IMR-90 (cell line): ENCODE results near the gene CNDP2. TPM values are rescaled to one million over a fixed set of nuclear protein-coding genes. Genes with fewer than 3 reads are reported as not detected.

Experiments
- ATAC-seq: fragments of 200-7000 bp; cut with Tn5 transposase; 2 replicates; pipeline ENCODE4 v1.9.1; 2020; ENCODE audit warnings: low read depth, mild to moderate bottlenecking, moderate library complexity
- BruUV-seq: library from RNA; stranded (reverse); fragments of 400-500 nt; replicated peaks from 2 replicates; lab custom pipeline; 2021; lab: Mats Ljungman, UMichigan
- CTCF ChIA-PET: fragments of 300-600 bp; formaldehyde crosslinking; extraction: SDS; loops from one replicate; lab custom pipeline; 2021; ENCODE audit warnings: antibody characterized with exemption; lab: Yijun Ruan, JAX
- POLR2A ChIA-PET: fragments of 300-600 bp; sonication (Branson Sonifier 250); formaldehyde crosslinking; loops from one replicate; lab custom pipeline; 2022; ENCODE audit warnings: antibody characterized with exemption; ENCODE audit not compliant: unreplicated experiment; lab: Charles Lee
- DNase-seq: peaks from one replicate; pipeline ENCODE4 v3.0.0; 2013
- H2AFZ ChIP-seq: replicated peaks from 2 replicates; pipeline ENCODE3; 2013; ENCODE audit warnings: low read length, mild to moderate bottlenecking; ENCODE audit not compliant: poor library complexity
- H2AK5ac ChIP-seq: 2 replicates; pipeline ENCODE4 v1.6.1; 2013; ENCODE audit warnings: low read depth, low read length, inconsistent platforms
- H2AK9ac ChIP-seq: replicated peaks from 2 replicates; pipeline ENCODE3; 2013; ENCODE audit warnings: mild to moderate bottlenecking, low read depth, low read length, moderate library complexity; ENCODE audit not compliant: poor library complexity
- H2BK120ac ChIP-seq: 2 replicates; pipeline ENCODE4 v1.6.1; 2013; ENCODE audit warnings: low read depth, low read length, inconsistent platforms
- H2BK15ac ChIP-seq: 3 replicates; pipeline ENCODE4 v1.6.1; 2013; ENCODE audit warnings: low read depth, low read length, inconsistent platforms
- H2BK20ac ChIP-seq: 2 replicates; pipeline ENCODE4 v1.6.1; 2013; ENCODE audit warnings: low read depth, mild to moderate bottlenecking, inconsistent platforms, low read length, moderate library complexity
- H2BK5ac ChIP-seq: 2 replicates; pipeline ENCODE4 v1.6.1; 2013; ENCODE audit warnings: mild to moderate bottlenecking, low read depth, low read length, inconsistent platforms; ENCODE audit not compliant: poor library complexity, severe bottlenecking
- H3K14ac ChIP-seq: replicated peaks from 2 replicates; pipeline ENCODE4 v1.6.1; 2013; ENCODE audit warnings: low read depth, low read length, inconsistent platforms
- H3K18ac ChIP-seq: 2 replicates; pipeline ENCODE4 v1.6.1; 2013; ENCODE audit warnings: low read depth, low read length, control low read depth
- H3K23ac ChIP-seq: 2 replicates; pipeline ENCODE4 v1.6.1; 2013; ENCODE audit warnings: low read depth, low read length, inconsistent platforms
- H3K27ac ChIP-seq: 2 replicates; pipeline ENCODE4 v1.5.1; 2013; ENCODE audit warnings: mild to moderate bottlenecking, control low read depth, low read length; ENCODE audit not compliant: insufficient read depth
- H3K27me3 ChIP-seq: 2 replicates; pipeline ENCODE4 v1.6.1; 2013; ENCODE audit warnings: low read length; ENCODE audit not compliant: control insufficient read depth, insufficient read depth
- H3K36me3 ChIP-seq: 2 replicates; pipeline ENCODE4 v1.6.1; 2013; ENCODE audit warnings: low read length, mixed read lengths; ENCODE audit not compliant: control insufficient read depth, insufficient read depth
- H3K4ac ChIP-seq: 2 replicates; pipeline ENCODE4 v1.6.1; 2013; ENCODE audit warnings: low read depth, low read length, inconsistent platforms
- H3K4me1 ChIP-seq: 2 replicates; pipeline ENCODE4 v1.6.1; 2013; ENCODE audit warnings: low read length, mixed read lengths; ENCODE audit not compliant: control insufficient read depth, insufficient read depth
- H3K4me2 ChIP-seq: 2 replicates; pipeline ENCODE4 v1.6.1; 2013; ENCODE audit warnings: low read depth, mild to moderate bottlenecking, control low read depth, low read length, moderate library complexity
- H3K4me3 ChIP-seq: 2 replicates; pipeline ENCODE4 v1.5.1; 2013; ENCODE audit warnings: low read depth, mild to moderate bottlenecking, control low read depth, low read length, moderate library complexity; ENCODE audit not compliant: insufficient read depth
- H3K56ac ChIP-seq: 2 replicates; pipeline ENCODE4 v1.6.1; 2013; ENCODE audit warnings: low read length, inconsistent platforms; ENCODE audit not compliant: insufficient read depth; ENCODE audit errors: extremely low read depth
- H3K79me1 ChIP-seq, 2 experiments: 2 replicates each; pipeline ENCODE4 v1.6.1; 2013; ENCODE audit warnings: low read length in 2 of 2, inconsistent platforms in 1 of 2, low read depth in 1 of 2
- H3K9ac ChIP-seq: 2 replicates; pipeline ENCODE4 v1.6.1; 2013; ENCODE audit warnings: low read depth, low read length, control low read depth
- H3K9me1 ChIP-seq: 2 replicates; pipeline ENCODE4 v1.6.1; 2013; ENCODE audit warnings: low read length, inconsistent platforms; ENCODE audit not compliant: insufficient read depth
- H3K9me3 ChIP-seq: 2 replicates; pipeline ENCODE4 v1.6.1; 2013; ENCODE audit warnings: low read length; ENCODE audit not compliant: control insufficient read depth, insufficient read depth
- H4K20me1 ChIP-seq: 2 replicates; pipeline ENCODE4 v1.6.1; 2013; ENCODE audit warnings: low read length, inconsistent platforms; ENCODE audit not compliant: insufficient read depth
- H4K5ac ChIP-seq: 2 replicates; pipeline ENCODE4 v1.6.1; 2013; ENCODE audit warnings: mild to moderate bottlenecking, low read depth, low read length, control low read depth
- H4K8ac ChIP-seq, 2 experiments: 2 replicates each; pipeline ENCODE4 v1.6.1; 2013; ENCODE audit warnings: low read depth in 2 of 2, low read length in 2 of 2, control low read depth in 1 of 2, inconsistent platforms in 1 of 2
- H4K91ac ChIP-seq: 2 replicates; pipeline ENCODE4 v1.6.1; 2013; ENCODE audit warnings: low read depth, low read length, inconsistent platforms; ENCODE audit not compliant: insufficient read depth
- BHLHE40 ChIP-seq: fragments of 150-350 bp; IDR thresholded peaks from 2 replicates; pipeline ENCODE4 v1.6.1; 2016; ENCODE audit warnings: mild to moderate bottlenecking, low read depth, low read length
- CEBPB ChIP-seq: IDR thresholded peaks from 2 replicates; pipeline ENCODE4 v1.6.1; 2012; ENCODE audit warnings: low read depth, low read length, improper control_type of control experiment
- CHD1 ChIP-seq: IDR thresholded peaks from 2 replicates; pipeline ENCODE4 v1.6.1; 2012; ENCODE audit warnings: low read depth, low read length, improper control_type of control experiment
- CTCF ChIP-seq: conservative IDR thresholded peaks from 2 replicates; pipeline ENCODE4 v1.5.1; 2012; ENCODE audit warnings: mild to moderate bottlenecking, low read depth, low read length, improper control_type of control experiment
- ELK1 ChIP-seq: fragments of 150-350 bp; IDR thresholded peaks from 2 replicates; pipeline ENCODE4 v1.6.1; 2016; ENCODE audit warnings: low read depth, mild to moderate bottlenecking, low read length, moderate library complexity, borderline replicate concordance
- FOS ChIP-seq: fragments of 150-350 bp; IDR thresholded peaks from 2 replicates; pipeline ENCODE4 v1.6.1; 2016; ENCODE audit warnings: low read depth, low read length
- MAFK ChIP-seq: IDR thresholded peaks from 2 replicates; pipeline ENCODE4 v1.6.1; 2012; ENCODE audit warnings: low read depth, low read length, improper control_type of control experiment
- MXI1 ChIP-seq: IDR thresholded peaks from 2 replicates; pipeline ENCODE4 v1.6.1; 2012; ENCODE audit warnings: low read depth, mild to moderate bottlenecking, low read length, moderate library complexity, borderline replicate concordance
- NFE2L2 ChIP-seq: fragments of 150-350 bp; IDR thresholded peaks from 2 replicates; pipeline ENCODE4 v1.6.1; 2016; ENCODE audit warnings: low read depth, mild to moderate bottlenecking, low read length
- POLR2A ChIP-seq: IDR thresholded peaks from 2 replicates; pipeline ENCODE4 v1.6.1; 2012; ENCODE audit warnings: mild to moderate bottlenecking, low read depth, low read length
- RAD21 ChIP-seq: IDR thresholded peaks from 2 replicates; pipeline ENCODE4 v1.6.1; 2012; ENCODE audit warnings: low read length, improper control_type of control experiment
- RCOR1 ChIP-seq: IDR thresholded peaks from 2 replicates; pipeline ENCODE4 v1.6.1; 2012; ENCODE audit warnings: mild to moderate bottlenecking, low read length, improper control_type of control experiment; ENCODE audit not compliant: insufficient replicate concordance
- USF2 ChIP-seq: fragments of 150-350 bp; IDR thresholded peaks from 2 replicates; pipeline ENCODE4 v1.6.1; 2017; ENCODE audit warnings: mild to moderate bottlenecking, antibody characterized with exemption, low read length, low read depth
- dilution Hi-C: fragments of 300-500 bp; cut with HindIII; formaldehyde crosslinking; loops from one replicate; pipeline ENCODE4 v1.14.3; 2018; ENCODE audit warnings: low sequenced_read_pairs; ENCODE audit not compliant: unreplicated experiment
- in situ Hi-C: fragments of 300-500 bp; cut with MboI; formaldehyde crosslinking; loops from 3 replicates; pipeline ENCODE4 v1.14.3; 2019; ENCODE audit warnings: low sequenced_read_pairs, inconsistent platforms, mixed read lengths
- intact Hi-C: fragments of 100-400 bp; cut with micrococcal nuclease; formaldehyde crosslinking; loops from 2 replicates; pipeline ENCODE4 v1.10.0; 2022
- polyA plus RNA-seq, 3 experiments: library from polyadenylated mRNA; depleted of rRNA; stranded (reverse); fragments of >200 nt; gene quantifications; 2 replicates each; pipeline ENCODE4 v1.2.3, GENCODE V29; 2012; ENCODE audit warnings: low replicate concordance in 1 of 3
- total RNA-seq: library from RNA; depleted of rRNA; stranded (reverse); fragments of >200 nt; gene quantifications from 2 replicates; pipeline ENCODE4 v1.2.3, GENCODE V29; 2012

The CNDP2 gene
- total and polyA plus RNA-seq, 2 of the 4 experiments (the other 2 are of a cell fraction) = 52.0 to 67.9 TPM

- Histone ChIP-seq H2BK120ac (no peak overlapping the region), H3K4me1 (no peaks in the 10 kb centered on the region), H4K8ac (no peak overlapping the region), H2AK9ac (no peak overlapping the region), H3K56ac (no peak overlapping the region), H3K4ac (no peak overlapping the region), H3K27me3 (peaks cover 19% of the 10 kb centered on the region), H2BK5ac (no peak overlapping the region), H2BK15ac (no peak overlapping the region), H4K91ac (no peak overlapping the region), H3K36me3 (no peaks in the 10 kb centered on the region), H3K14ac (no peak overlapping the region), H4K5ac (no peak overlapping the region), H3K18ac (no peak overlapping the region), H3K9ac (no peak overlapping the region), H2AFZ (no peak overlapping the region), H2AK5ac (no peak overlapping the region), H3K27ac (no peak overlapping the region), H3K9me1 (no peaks in the 10 kb centered on the region), H4K20me1 (no peaks in the 10 kb centered on the region), H3K4me2 (no peak overlapping the region), H2BK20ac (no peak overlapping the region), H3K23ac (no peak overlapping the region), H3K4me3 (no peak overlapping the region), H3K79me1 (no peaks in the 10 kb centered on the region), H3K9me3 (no peaks in the 10 kb centered on the region)
- POLR2A ChIA-PET = no interaction called here
- CTCF ChIA-PET = no interaction called here
- in situ Hi-C loops (loop anchor here (25.0 kb wide), 1 partner anchor 361 kb away; no protein-coding TSS in a partner anchor), intact Hi-C loops (no loop called here), dilution Hi-C loops (no loop called here)
- TF ChIP-seq RAD21 = no peak
- TF ChIP-seq ELK1 = no peak
- no peak for TF ChIP-seq BHLHE40
- TF ChIP-seq CEBPB = no peak
- no peak for TF ChIP-seq USF2
- TF ChIP-seq MAFK = no peak
- no peak for TF ChIP-seq RCOR1
- TF ChIP-seq NFE2L2 = no peak
- TF ChIP-seq POLR2A = no peak
- TF ChIP-seq CHD1 = no peak
- TF ChIP-seq FOS = no peak
- TF ChIP-seq MXI1 = no peak
- TF ChIP-seq CTCF = no peak
- no peak for DNase-seq
- no TSS peak for BruUV-seq
- no peak for ATAC-seq
Observed at GRCh38 chr18:74573053-74573452, 76.9 kb downstream of the CNDP2 start.
